Fibroblast of villous mesenchyme (primary cell): Measurements from ENCODE around the gene ADCY7. TPM values are rescaled to one million over a fixed set of nuclear protein-coding genes. Genes with fewer than 3 reads are reported as not detected.

Experiments
- DNase-seq: peaks from one replicate; pipeline ENCODE4 v3.0.0-alpha.2; 2010; ENCODE audit warnings: low read depth
- H3K4me3 ChIP-seq: 2 replicates; pipeline ENCODE4 v1.5.1; 2011; ENCODE audit warnings: low read depth, mild to moderate bottlenecking, low read length
- CTCF ChIP-seq: IDR thresholded peaks from 2 replicates; pipeline ENCODE4 v1.5.1; 2012; ENCODE audit warnings: low read depth, mild to moderate bottlenecking, low read length; ENCODE audit not compliant: insufficient read depth
- total RNA-seq: library from RNA; depleted of rRNA; stranded (reverse); fragments of >200 nt; gene quantifications from 2 replicates; pipeline ENCODE4 v1.2.3, GENCODE V29; 2012

Gene ADCY7
- total RNA-seq, 1 donor = 44.9 TPM

- H3K4me3 ChIP-seq = no peak overlapping the region
- no peak for DNase-seq
- no peak for TF ChIP-seq CTCF
Observed at GRCh38 chr16:50267651-50268050, 1.3 kb downstream of the ADCY7 start.

- no peak overlapping the region for H3K4me3 ChIP-seq
- no peak for DNase-seq
- no peak for TF ChIP-seq CTCF
Observed at GRCh38 chr16:50268352-50268751, 2.0 kb downstream of the ADCY7 start.

- no peak for TF ChIP-seq CTCF
Observed at GRCh38 chr16:50269061-50269705, 2.8 kb downstream of the ADCY7 start.

GRCh38 chr16:50269769-50270509, 3.6 kb downstream of the ADCY7 start:
- no peak overlapping the region for H3K4me3 ChIP-seq
- no peak for TF ChIP-seq CTCF
- DNase-seq = no peak

More at GRCh38 chr16:50269061-50269705, 2.8 kb downstream of the ADCY7 start:
- DNase-seq = no peak
- no peak overlapping the region for H3K4me3 ChIP-seq

- no peak for DNase-seq
- no peak overlapping the region for H3K4me3 ChIP-seq
- no peak for TF ChIP-seq CTCF
Observed at GRCh38 chr16:50270510-50271147, 4.3 kb downstream of the ADCY7 start.

GRCh38 chr16:50271148-50272041, 5.0 kb downstream of the ADCY7 start:
- TF ChIP-seq CTCF = no peak
- no peak overlapping the region for H3K4me3 ChIP-seq
- DNase-seq = no peak
